GM21515 (cell line): ENCODE results near the gene DES.

Source experiments
- ATAC-seq: cut with Tn5 transposase; IDR thresholded peaks from one replicate; pipeline ENCODE4 v1.9.1; 2021; ENCODE audit not compliant: unreplicated experiment

The DES gene

DNA sequence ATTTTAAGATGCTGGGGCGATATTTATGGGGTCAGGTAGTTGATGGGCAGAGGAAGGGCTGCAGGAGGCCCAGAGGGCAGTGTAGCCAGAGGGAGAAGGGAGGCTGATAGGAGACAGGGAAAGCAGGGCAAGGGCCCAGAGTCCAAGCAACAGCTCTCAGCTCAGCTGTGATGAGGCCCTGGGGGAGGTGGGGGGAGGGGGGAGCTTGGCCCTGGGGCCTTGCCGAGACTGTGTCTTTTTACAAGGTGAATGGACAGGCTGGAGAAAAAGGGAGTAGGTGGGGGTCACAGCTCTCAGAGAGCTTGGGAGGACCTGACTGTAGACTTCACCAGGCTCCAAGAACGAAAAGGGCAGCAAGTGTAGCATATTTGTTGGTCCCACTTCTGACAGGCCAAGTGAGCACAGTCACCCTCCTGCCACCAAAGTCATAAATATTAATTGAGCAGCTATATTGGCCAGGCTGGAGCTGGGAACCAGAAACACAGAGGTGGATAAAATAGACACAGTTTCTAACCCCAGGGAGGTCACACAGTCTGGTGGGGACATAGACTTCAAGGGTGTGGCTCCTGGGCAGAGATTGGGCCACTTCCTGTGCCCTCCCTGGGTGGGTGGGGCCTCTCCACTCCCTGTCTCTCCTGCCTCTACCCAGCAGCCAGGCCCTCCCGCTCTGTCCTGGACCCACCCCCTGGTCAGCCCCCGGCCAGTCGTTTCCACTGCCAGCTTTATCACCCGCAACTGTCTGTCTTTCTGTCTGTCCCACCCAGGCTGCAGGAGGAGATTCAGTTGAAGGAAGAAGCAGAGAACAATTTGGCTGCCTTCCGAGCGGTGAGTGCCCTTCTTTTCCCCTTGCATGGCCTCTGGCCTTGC is 1.4 kb downstream of the DES start:
- ATAC-seq = no peak

DNA sequence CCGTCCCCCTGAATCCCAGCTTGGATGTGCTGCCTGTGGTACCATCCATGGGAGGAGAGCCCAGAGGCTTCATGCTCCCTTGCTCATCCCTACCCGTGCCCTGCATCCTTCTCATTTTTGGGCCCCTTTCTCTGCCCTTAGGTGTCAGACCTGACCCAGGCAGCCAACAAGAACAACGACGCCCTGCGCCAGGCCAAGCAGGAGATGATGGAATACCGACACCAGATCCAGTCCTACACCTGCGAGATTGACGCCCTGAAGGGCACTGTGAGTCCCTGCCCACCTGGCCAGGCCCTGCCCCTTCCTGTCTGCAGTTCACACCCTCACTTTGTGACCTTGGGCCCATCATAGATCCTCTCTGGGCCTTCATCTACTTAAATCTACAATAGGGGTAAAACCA is 2.5 kb downstream of the DES start:
- ATAC-seq = no peak

DNA sequence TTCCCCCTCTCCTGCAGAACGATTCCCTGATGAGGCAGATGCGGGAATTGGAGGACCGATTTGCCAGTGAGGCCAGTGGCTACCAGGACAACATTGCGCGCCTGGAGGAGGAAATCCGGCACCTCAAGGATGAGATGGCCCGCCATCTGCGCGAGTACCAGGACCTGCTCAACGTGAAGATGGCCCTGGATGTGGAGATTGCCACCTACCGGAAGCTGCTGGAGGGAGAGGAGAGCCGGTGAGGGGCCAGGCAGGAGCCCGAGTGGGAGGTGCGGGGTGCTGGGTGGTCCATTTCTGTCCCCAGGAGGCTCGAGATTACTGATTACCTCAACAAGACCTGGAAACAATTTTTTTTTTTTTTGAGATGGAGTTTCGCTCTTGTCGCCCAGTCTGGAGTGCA is 3.1 kb downstream of the DES start:
- no peak for ATAC-seq

DNA sequence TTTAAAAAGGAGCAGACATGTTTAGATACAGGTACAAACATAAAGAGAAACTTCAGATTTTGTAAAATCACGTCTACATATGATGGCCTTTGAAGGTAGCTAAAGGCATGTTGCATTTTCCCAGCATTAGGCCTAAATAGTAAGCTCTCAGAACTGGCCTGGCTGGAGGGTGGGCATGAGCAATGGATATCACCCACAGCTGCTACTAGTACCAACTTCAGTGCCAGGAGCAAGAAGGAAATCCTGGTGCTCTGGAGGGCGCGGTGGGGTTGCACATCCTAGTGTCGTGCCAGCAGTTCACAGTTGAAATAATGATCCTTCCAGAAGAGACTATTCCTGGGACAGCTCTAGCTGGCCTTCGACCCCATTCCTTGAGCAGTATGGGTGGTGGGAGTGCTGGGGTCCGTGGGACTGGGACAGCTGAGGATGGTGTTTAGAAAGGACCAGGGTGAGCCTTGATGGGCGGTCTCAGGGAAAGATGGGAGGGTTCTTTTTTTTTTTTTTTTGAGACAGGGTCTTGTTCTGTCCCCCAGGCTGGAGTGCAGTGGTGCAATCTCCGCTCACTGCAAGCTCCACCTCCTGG is 4.9 kb downstream of the DES start:
- ATAC-seq = no peak

DNA sequence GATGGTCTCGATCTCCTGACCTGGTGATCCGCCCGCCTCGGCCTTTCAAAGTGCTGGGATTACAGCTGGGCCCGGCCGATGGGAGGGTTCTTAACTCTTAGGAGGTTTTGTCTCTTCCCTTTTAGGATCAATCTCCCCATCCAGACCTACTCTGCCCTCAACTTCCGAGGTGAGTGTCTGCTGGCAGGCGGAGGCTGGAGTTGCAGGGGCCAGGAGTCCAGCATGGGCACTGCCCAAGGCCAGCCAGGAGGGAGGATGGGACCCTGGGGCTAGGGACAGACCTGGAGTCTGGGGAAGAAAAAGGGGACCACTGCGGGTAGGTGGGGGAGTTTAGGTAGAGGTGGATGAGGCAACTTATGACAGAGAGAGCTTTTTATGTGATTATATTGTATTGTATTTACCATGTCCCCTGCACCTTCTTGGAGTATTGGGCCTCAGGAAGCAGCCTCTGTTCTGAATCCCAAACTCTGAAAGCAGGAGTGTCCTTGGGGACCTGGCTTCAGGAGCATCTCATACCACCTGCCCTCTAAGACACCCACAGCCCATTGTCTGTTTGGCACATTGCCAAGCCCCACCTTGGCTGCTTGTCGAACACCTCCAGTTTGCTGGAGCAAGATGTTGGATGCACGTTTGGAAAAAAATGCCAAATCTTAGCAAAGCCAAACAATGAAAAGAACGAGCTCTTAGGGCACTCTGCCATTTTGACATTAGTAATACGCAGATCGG is 5.6 kb downstream of the DES start:
- no peak for ATAC-seq

DNA sequence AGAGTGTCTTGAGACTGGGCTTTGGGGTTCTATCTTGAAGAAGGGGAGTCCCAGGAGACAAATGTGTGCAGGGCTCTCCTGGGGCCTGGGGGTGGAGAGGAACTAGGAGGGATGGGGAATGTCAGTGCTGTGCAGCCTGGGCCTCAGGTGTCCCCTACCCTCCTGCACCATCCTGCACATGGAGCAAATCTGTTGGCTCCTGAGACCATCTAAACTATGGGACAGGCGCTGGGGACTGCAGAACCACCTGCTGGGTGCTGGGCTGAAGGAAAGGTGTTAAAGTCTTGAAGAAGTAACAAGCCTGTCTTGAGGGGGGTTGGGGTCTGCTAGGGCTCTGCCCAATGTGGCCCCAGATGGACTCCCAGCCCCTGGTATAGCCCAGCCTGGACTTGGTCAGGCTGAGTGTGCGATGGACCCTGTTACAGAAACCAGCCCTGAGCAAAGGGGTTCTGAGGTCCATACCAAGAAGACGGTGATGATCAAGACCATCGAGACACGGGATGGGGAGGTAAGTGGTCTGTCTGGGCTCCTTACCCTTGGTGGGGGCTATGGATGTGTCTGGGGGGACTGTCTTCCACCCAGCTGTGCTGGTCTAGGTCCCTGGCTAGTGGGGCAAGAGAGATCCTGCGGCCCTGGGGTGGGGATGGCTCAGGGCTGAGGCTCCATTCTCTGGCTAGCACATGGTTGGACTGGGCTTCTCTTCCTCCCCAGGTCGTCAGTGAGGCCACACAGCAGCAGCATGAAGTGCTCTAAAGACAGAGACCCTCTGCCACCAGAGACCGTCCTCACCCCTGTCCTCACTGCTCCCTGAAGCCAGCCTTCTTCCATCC is 7.3 kb downstream of the DES start:
- no peak for ATAC-seq

DNA sequence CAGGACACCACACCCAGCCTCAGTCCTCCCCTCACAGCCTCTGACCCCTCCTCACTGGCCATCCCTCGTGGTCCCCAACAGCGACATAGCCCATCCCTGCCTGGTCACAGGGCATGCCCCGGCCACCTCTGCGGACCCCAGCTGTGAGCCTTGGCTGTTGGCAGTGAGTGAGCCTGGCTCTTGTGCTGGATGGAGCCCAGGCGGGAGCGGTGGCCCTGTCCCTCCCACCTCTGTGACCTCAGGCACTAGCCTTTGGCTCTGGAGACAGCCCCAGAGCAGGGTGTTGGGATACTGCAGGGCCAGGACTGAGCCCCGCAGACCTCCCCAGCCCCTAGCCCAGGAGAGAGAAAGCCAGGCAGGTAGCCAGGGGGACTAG is 7.9 kb downstream of the DES start:
- ATAC-seq = no peak

DNA sequence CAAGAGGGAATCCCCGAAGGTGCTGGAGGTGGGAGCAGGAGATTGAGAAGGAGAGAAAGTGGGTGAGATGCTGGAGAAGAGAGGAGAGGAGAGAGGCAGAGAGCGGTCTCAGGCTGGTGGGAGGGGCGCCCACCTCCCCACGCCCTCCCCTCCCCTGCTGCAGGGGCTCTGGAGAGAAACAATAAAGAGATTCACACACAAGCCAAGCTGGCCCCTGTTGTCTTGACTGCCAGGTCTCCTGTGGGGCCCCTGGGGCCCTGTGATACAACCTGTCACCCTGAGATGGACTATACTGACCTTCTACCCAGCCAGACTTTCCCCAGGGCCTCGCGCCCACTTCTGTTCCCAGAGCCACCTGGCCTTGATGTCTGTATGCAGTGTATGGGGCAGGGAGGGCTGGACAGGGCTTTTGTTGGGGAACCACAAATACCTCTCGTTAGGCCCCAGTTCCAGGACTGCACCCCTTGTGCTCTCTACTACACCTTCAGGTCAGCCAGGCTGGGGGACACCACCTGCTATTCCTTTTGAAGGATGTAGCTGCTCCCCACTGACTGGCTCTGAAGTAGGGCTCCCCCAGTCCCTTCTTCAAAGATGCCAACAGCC is 8.5 kb downstream of the DES start:
- ATAC-seq = no peak

DNA sequence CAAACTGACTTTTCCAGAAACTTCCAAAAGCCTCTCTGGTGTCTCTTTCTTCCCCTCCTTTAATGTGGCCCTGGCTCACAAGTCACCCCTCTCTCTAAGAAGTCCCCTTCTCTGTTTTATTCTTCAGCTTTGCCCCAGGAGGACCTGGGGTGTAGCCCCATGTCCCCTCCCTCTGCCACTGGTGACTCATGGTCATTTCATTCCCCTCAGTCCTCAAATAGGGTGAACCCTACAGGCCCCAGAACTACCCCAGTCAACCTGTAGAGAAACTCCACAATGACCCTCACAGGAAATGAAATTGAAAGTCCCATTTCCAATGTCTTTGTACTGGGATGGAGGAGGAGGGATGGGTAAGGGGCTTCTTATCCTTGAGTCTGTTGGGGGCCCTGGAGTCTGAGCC is 10.3 kb downstream of the DES start:
- no peak for ATAC-seq

DNA sequence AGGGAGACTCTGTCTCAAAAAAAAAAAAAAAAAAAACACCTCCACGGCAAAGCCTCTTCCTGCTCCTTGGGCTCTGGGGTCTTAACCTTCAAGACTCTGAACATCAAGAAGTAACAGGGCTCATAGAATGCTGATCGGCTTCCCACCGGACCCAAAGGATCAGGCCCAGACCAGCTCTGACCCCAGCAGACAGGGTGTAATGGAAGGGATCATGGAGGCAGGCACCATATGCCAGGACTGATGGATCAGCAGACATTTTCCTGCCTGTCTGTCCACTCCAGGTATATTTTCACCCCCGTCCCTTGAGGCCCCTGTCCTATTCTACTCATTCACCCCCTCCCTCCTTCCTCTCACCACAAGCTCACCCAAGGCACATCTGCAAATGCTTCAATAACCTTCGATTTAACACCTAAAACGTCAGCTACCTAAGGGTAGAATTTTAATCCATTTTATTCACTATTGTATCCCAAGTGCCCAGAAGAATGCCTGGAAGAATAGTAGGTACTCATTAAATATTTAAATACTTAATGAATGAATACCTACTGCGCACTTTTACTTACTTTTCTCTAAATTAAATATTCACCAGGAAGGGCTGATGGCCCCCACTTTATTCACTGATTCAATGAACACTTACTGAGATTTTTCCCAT is 11.9 kb downstream of the DES start:
- ATAC-seq = no peak

DNA sequence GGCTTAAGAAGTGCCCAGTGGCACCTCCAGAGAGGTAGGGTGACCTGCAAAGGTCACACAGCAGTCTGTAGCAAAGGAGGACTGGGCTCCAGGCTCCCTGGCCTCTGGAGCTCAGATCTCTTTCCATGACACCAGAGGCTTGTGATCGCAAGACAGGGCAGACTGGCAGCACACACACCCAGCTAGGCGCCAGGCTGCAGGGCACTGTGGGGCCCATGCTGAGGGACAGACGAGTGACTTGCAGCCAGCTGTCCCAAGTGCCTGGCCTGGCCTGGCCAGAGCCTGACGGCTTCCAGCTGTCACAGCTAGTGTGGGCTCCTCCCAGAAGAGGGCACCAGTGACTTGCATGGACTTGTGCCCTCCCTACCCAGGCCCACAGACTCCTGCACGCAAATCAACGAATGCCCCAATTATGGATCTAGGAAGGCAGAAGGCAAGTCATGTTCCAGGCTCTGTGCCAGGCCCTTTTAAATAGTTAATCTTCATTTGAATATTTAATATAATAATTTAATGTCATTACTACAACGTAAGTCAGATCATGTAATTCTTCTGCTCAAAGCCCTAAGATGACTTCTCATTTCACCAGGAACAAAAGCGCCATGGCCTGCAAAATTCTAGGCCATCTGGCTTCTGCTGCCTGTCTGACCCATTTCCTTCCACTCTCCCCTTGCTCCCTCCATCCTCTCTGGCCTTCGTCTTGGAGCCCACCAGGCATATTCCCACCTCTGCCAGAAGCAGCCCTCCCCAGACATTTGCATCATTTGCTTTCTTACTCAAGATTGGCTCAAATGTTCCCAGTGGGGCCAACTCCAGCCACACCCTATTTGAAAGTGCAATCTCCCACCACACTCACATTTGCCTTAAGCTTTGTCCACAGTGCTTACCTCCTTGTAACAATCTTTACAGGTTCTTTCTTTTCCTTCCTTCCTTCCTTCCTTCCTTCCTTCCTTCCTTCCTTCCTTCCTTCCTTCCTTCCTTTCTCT is 12.7 kb downstream of the DES start:
- no peak for ATAC-seq

DNA sequence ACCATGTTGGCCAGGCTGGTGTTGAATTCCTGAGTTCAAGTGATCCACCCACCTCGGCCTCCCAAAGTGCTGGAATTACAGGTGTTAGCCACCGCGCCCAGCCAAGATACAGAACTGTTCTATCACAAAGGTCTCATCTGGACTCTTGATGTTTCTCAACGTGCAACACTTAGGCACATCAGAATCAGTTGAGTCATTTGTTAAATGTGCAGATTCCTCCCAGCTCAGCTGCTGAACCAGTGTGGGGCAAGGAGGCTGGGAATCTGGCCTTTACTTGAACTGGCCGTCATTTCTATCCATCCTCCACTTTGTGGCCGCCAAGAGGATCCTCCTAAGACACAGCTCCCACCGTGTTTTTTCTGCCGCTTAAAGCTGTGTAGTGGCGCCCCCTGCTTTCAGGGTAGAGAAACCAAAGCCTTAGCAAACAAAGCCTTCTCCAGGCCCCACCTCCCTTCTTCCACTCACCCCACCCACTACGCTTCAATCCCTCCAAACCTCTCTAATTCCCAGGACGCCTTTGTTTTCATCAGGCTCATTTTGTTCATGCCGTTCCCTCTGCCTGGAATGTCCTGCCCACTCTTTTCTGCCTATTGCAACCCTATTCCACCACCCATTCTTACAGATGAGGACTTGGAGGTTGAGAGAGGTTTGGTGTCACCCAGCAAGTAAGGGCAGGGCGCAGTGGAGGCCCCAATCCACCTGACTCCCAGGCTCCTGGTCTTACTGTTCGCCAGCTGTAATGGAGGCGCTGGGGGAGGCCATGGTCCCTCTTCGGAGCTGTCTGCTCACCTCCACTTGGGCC is 15.7 kb downstream of the DES start:
- no peak for ATAC-seq

DNA sequence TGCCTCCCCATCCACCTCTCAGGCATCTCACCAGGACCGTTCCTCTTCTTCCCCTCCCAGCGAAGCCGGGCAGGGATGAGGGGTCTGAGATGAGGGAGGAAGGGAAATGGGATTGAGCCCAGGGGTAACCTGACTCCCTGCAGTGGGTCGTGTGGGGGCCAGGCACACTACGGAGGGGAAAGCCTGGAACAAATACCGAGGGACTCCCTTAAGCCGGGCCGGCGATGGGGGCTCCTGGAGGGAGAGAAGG is 16.2 kb downstream of the DES start:
- no peak for ATAC-seq

DNA sequence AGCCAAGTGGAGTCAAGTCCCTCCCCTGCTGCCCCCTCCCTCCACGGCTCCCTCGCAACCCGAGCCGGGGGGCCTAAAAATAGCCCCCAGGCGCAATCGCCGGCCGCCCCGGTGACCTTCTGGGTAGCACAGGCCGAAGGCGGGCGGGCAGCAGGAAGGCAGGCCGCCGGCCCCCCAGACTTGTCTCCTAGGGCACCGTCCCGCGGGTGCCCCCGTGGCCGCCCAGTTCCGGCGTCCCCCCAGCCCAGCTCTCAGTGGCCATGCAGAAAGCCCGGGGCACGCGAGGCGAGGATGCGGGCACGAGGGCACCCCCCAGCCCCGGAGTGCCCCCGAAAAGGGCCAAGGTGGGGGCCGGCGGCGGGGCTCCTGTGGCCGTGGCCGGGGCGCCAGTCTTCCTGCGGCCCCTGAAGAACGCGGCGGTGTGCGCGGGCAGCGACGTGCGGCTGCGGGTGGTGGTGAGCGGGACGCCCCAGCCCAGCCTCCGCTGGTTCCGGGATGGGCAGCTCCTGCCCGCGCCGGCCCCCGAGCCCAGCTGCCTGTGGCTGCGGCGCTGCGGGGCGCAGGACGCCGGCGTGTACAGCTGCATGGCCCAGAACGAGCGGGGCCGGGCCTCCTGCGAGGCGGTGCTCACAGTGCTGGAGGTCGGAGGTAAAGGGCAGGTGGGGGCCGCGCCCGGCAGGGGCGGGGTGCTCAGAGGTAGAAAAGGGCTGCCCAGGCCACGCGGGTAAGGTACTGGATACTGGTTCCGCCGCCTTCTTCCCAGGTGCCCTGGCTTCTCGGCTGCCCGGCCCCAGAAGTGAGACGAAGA is 16.7 kb downstream of the DES start, which contains the start of gene SPEG:
SPEG (plus strand) TSS at position 126 of the 808 bp plus-strand sequence; CDS start at position 261, 135 bp downstream.
- ATAC-seq = no peak

DNA sequence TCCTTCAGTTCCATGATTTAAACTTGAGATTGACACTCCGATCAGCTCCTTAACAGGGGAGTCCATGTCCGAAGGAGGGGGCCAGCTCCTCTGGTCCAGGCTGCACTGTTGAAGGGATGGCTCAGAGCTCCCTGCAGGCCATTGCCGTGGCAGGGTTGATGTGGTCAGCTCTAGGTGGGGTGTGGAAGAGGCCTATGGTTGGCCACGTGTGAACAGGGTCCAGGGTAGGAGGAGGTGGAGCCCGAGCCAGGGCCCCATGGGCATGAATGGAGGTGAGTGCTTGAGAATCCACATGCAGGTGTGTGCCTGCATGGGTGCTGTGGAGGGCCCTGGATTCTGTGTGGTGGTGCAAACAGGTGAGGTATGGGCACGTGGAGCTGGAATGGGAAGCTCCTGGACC is 17.5 kb downstream of the DES start:
- ATAC-seq = no peak

DNA sequence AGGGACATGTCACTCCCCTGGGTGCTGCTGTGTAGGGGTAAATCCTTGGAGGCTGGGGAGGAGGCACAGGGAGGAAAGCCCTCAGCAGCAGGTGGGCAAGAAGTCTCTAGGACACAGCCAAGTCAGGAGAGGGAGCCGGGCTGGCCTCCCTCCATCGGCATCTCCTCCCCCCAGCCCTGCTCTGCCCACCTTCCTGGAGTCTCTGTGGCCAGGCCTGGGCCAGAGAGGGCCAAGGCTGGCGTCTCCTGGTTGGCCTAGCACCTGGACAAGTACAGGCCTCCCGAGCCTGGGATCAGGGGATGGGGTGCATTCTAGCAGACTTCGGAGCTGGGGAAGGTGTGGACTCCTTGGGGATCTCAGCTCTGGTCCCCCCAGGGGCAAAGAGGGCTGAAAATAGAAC is 18.3 kb downstream of the DES start:
- no peak for ATAC-seq

DNA sequence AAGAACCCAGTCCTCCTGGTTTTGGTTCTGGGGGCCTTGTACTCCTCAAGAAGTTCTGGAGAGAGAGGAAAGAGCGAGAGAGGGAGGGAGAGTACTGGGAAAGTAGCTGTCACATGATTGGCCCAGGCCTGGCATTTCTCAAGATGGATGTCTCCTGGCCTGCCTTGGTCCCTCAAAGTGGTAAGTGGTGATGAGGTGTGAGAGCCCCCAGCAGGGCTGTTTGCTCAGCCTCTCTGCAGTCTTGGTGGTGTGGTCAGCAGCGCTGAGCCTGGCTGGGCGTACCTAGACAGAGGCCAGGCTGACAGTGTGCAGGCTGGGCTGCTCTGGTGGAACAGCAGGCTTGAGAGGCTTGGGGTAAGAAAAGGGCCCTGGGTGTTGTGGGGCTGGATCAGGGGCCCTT is 19.0 kb downstream of the DES start:
- ATAC-seq = no peak

DNA sequence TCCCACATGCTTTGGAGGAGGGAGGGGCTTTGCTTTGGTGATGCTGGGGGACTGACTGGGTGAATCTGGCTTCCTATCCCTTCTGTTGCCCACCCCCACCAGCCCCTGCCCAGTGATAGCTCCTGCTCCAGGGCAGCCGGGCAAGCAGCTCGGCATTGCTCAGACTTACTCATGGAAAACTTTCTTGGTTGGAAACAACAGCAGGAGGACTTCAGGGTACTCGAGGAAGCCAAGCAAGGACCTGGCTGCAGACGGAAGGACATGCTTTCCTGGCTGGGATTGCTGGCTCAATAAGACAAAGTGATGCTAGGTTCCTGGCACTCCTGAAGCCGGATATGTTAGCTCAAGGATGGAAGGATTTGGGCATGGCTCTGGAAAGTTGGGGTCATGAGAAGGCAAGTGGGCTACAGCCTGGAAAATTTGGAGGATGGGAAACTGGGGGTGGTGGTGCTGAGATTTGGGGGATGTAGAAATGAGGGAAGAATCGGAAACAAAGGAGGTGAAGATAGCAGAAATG is 19.6 kb downstream of the DES start:
- ATAC-seq = no peak
